Measurements from ENCODE around the gene PCYT2. TPM values are rescaled to one million over a fixed set of nuclear protein-coding genes. Genes with fewer than 3 reads are reported as not detected.
"Not testable (repeated sequence)": the region's sequence is repeated elsewhere in the genome, so short reads cannot be mapped to it uniquely, and the experiment has no call there.

Gene PCYT2
- polyA plus RNA-seq, 1 donor, result 33.8 TPM

DNA sequence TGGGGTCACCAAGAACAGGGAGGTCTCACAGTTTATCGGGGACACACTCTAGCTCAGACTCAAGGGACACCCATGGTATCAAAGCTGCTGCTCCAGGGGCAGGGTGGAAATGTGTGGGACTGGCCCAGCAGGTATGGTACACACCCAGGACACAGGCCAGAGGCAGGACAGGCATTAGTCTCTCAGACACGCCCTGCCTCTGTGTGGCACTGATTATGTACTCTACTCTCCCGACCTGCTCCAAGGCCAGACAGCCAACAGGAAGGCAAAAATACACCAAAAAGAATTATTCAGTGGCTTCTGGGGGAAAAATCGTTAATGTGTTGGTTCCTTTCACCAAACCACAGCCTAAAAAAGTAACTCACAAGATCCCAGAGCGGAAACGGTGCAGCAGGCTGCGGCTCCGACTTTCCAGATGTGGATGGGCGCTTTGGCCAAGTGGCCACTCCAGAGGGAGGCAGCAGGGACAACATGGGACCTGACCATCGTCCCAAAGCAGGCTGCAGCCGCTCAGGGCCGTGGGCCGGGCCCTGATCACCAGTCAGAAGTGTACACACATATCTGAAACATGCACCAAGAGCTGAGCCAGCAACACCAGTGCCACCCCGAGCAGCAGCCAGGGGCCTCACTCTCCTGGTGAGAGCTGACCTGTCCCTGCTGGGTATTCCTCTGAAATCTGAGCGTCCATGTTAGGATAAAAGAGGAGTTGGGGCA is 7.8 kb upstream of the PCYT2 start:
- Histone ChIP-seq H3K27me3 (ENCODE audit: control insufficient read depth, insufficient read depth, low read length) (no peaks in the 10 kb centered on the region), H3K4me1 (ENCODE audit: control insufficient read depth, insufficient read depth, low read length) (peaks cover 37% of the 10 kb centered on the region), H3K4me3 (ENCODE audit: low read length) (no peak overlapping the region), H3K36me3 (ENCODE audit: control insufficient read depth, insufficient read depth, low read length) (peaks cover 55% of the 10 kb centered on the region), H3K27ac (ENCODE audit: low read length) (peak overlapping the region; percentile 48), H3K9me3 (ENCODE audit: control insufficient read depth, low read depth, low read length) (peaks cover 6% of the 10 kb centered on the region)
- peak in 1 of 2 donors; percentile 50 for DNase-seq
- 100% methylated on average over 1 of the region's 15 CpGs for WGBS (ENCODE audit: insufficient coverage, low lambda C conversion rate)

DNA sequence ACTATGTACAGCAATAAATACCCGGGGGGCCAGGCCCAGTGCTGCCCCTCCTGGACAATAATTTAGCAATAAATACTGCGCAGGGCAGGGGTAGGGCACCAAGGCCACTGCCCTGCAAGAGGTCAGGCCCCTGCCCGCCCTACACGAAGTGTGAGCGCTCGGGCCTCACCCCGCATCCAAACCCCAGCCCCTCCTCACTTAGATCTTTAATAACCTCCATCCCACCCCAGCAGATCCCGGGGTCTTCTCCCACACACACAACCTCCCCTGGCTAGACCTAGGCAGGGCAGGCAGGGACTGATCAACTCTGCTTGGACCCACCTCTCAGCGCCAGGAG is 7.1 kb upstream of the PCYT2 start:
- Histone ChIP-seq H3K36me3 (ENCODE audit: control insufficient read depth, insufficient read depth, low read length) (peaks cover 62% of the 10 kb centered on the region), H3K4me1 (ENCODE audit: control insufficient read depth, insufficient read depth, low read length) (peaks cover 30% of the 10 kb centered on the region), H3K27ac (ENCODE audit: low read length) (peak overlapping the region; percentile 48)
- not testable (repeated sequence) for H3K4me3 ChIP-seq (ENCODE audit: low read length); H3K27me3 ChIP-seq (ENCODE audit: control insufficient read depth, insufficient read depth, low read length); H3K9me3 ChIP-seq (ENCODE audit: control insufficient read depth, low read depth, low read length); DNase-seq
- WGBS (ENCODE audit: insufficient coverage, low lambda C conversion rate), result no CpG with 5 or more reads among the region's 9 CpGs

DNA sequence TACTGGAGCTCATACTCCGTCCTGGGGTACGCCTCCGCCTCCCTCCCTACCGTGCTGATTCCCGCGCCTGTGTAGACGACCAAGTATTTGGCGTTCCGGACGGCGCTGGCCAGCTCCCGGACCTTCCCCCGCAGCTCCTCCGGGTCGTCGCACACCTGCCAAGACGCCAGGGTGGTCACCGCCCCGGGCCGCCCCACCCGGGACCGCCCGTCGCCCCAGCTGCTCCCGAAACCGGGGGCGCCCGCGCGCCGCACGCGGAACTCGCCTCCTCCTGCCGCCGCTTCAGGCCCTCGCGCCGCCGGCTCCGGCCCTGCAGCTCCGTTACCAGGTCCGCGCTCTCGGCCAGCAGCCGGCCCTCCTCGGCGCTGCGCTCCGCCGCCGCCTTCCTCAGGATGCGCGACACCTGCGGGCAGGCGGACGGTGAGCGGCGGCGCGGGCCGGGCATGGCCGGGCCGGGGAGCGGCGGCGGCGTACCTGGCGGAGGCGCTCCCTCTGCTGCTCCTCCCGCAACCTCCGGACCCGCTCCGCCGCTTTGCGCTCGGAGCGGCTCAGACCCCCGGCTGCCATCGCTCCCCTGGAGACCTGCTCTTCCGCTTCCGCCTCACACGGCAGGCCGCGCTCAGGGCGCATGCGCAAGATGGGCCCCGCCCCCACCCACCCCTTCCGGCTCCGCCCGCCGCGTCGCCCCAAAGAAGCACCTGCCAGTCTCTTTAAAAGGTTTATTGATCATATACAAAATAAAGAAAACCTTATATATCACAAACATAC is 6.5 kb upstream of the PCYT2 start, which contains the start of gene SIRT7:
TSS of gene SIRT7 (minus strand) at position 612 of the 768 bp plus-strand sequence. CDS start at position 567, 45 bp downstream.
- peak within 1 kb of the TSS; percentile 48 for H3K27ac ChIP-seq (ENCODE audit: low read length)
- DNase-seq, result peak; percentile 64 to 79
- peaks cover 6% of the 10 kb centered on the region for H3K9me3 ChIP-seq (ENCODE audit: control insufficient read depth, low read depth, low read length)
- peaks cover 26% of the 10 kb centered on the region for H3K4me1 ChIP-seq (ENCODE audit: control insufficient read depth, insufficient read depth, low read length)
- no CpG with 5 or more reads among the region's 94 CpGs for WGBS (ENCODE audit: insufficient coverage, low lambda C conversion rate)
- H3K36me3 ChIP-seq (ENCODE audit: control insufficient read depth, insufficient read depth, low read length), result peaks cover 66% of the 10 kb centered on the region
- peak within 1 kb of the TSS; percentile 62 for H3K4me3 ChIP-seq (ENCODE audit: low read length)
- H3K27me3 ChIP-seq (ENCODE audit: control insufficient read depth, insufficient read depth, low read length), result no peaks in the 10 kb centered on the region

DNA sequence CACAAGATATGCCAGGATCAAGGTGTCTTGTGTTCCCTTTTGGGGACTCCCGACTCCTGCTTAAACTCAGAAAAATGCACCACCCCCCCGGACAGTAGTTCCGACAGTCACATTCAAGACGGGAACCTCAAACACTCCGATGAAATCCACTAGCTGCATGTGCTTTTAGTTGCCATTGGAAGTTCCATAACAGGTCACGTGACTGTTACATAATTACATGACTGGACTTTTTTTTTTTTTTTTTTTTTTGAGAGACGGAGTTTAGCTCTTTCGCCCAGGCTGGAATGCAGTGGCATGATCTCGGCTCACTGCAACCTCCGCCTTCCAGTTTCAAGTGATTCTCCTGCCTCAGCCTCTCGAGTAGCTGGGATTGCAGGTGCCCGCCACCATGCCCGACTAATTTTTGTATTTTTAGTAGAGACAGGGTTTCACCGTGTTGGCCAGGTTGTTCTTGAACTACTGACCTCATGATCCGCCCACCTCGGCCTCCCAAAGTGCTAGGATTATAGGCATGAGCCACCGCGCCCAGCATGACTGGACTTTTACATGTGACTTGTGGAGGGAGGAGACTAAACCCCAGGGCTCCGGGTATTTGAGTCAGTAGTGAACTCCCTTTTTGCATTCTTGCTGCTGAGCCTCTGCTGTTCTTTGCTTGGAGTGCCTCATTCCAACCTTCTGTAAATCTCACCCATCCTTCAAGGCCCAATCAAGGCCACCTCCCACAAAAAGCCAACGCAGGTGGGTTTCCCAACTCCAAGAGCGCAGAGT is 5.2 kb upstream of the PCYT2 start:
- 100% methylated on average over 1 of the region's 21 CpGs for WGBS (ENCODE audit: insufficient coverage, low lambda C conversion rate)
- H3K4me1 ChIP-seq (ENCODE audit: control insufficient read depth, insufficient read depth, low read length), result peaks cover 28% of the 10 kb centered on the region

DNA sequence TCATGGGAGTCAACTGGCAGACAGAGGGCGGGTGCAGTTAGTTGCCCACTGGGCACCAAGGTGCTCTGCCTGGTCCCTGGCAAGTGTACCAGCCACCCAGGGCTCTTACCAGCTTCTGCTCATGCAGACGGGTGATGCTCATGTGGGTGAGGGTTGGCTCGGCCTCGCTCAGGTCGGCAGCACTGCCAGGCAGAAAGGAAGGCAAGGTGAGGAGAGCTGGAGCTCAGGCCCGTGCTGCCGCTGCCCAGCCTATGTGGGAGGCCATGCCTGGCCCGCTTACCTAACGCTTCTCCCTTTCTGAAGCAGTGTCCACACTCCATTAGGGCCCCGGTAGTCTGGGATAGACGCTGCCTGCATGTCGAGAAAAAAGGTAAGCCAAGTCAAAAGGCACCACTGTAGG is 4.1 kb upstream of the PCYT2 start:
- Histone ChIP-seq H3K36me3 (ENCODE audit: control insufficient read depth, insufficient read depth, low read length) (peaks cover 57% of the 10 kb centered on the region), H3K4me1 (ENCODE audit: control insufficient read depth, insufficient read depth, low read length) (peaks cover 29% of the 10 kb centered on the region), H3K27ac (ENCODE audit: low read length) (no peak overlapping the region), H3K27me3 (ENCODE audit: control insufficient read depth, insufficient read depth, low read length) (no peaks in the 10 kb centered on the region), H3K9me3 (ENCODE audit: control insufficient read depth, low read depth, low read length) (peaks cover 5% of the 10 kb centered on the region), H3K4me3 (ENCODE audit: low read length) (no peak overlapping the region)
- no CpG with 5 or more reads among the region's 12 CpGs for WGBS (ENCODE audit: insufficient coverage, low lambda C conversion rate)
- DNase-seq, result no peak

More for the DNA sequence above, 5.2 kb upstream of the PCYT2 start:
- Histone ChIP-seq H3K36me3 (ENCODE audit: control insufficient read depth, insufficient read depth, low read length) (peaks cover 68% of the 10 kb centered on the region), H3K4me3 (ENCODE audit: low read length) (peak overlapping the region; percentile 62), H3K27me3 (ENCODE audit: control insufficient read depth, insufficient read depth, low read length) (no peaks in the 10 kb centered on the region), H3K27ac (ENCODE audit: low read length) (peak overlapping the region; percentile 44), H3K9me3 (ENCODE audit: control insufficient read depth, low read depth, low read length) (peaks cover 5% of the 10 kb centered on the region)
- DNase-seq, result peak in 1 of 2 donors; percentile 61

DNA sequence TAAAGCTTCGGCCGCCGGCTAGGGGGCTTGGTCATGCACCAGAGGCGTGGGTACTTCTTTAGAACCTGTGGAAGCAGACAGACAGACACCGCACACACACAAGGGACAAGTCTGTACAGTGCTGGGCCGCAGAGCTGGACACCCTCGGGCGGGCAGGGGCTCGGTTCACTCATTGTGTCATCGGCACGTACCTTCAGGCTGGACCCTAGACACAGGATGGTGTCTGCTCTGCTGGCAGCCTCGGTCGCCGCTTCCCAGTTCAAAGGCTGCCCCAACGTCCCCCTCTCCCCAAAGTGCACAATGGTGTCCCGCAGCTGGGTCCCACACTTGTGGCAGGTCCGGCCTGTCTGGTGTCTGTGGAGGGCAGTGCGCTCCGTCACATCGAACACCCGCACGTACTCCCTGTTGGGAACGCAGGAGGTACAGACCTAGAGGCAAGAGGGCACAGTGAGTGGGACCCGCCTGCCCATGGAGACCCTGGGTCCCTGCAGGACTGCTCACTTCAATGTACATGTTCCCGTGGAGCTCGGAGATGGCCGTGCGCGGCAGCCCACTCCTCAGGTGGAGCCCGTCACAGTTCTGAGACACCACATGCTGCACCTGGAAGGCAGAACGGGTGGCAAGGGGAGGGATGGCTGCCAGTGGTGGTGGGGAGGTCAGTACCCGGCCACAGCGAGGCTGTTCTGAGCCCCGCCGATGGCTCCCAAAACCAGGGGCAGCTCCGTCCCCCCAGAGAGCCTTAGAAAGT is 3.1 kb upstream of the PCYT2 start:
- H3K9me3 ChIP-seq (ENCODE audit: control insufficient read depth, low read depth, low read length), result peaks cover 5% of the 10 kb centered on the region
- H3K27ac ChIP-seq (ENCODE audit: low read length), result no peak overlapping the region
- H3K4me3 ChIP-seq (ENCODE audit: low read length), result no peak overlapping the region
- no CpG with 5 or more reads among the region's 36 CpGs for WGBS (ENCODE audit: insufficient coverage, low lambda C conversion rate)
- peaks cover 49% of the 10 kb centered on the region for H3K36me3 ChIP-seq (ENCODE audit: control insufficient read depth, insufficient read depth, low read length)
- no peaks in the 10 kb centered on the region for H3K27me3 ChIP-seq (ENCODE audit: control insufficient read depth, insufficient read depth, low read length)
- peaks cover 38% of the 10 kb centered on the region for H3K4me1 ChIP-seq (ENCODE audit: control insufficient read depth, insufficient read depth, low read length)
- no peak for DNase-seq

DNA sequence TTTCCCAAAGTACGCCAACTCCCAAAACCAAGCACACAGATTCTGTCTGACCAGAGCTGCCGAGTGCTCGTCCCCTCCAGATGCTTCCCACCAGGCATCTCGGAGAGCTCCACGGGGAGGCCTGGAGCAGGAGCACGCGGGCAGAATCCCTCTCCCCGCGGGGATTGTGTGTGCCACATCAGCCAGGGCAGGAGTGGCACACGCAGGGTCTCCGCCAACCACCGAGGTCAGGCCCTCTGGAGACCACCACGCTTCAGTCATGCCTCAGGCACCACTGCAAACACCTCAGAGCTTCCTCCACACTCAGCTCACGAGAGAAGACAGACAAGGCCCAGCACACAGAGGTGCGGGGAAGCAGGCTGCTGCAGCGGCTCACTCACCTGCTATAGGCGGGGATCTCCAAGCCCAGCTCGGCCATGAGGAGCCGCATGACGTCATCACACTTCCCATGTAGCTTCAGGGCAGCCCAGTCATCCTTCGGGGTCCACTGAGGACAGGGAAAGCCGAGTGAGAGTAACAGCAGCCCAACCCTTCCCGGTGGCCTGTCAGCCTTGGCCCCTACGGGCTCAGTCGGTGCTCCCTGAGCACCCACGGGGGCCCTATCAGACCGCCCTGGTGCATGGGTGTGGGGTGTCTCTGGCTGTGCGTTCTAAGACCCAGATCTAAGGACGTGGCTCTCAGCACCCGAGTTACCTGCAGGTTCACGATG is 2.3 kb upstream of the PCYT2 start:
- H3K4me3 ChIP-seq (ENCODE audit: low read length), result no peak overlapping the region
- peaks cover 5% of the 10 kb centered on the region for H3K9me3 ChIP-seq (ENCODE audit: control insufficient read depth, low read depth, low read length)
- no peak overlapping the region for H3K27ac ChIP-seq (ENCODE audit: low read length)
- H3K4me1 ChIP-seq (ENCODE audit: control insufficient read depth, insufficient read depth, low read length), result peaks cover 31% of the 10 kb centered on the region
- no peaks in the 10 kb centered on the region for H3K27me3 ChIP-seq (ENCODE audit: control insufficient read depth, insufficient read depth, low read length)
- 80% methylated on average over 1 of the region's 31 CpGs for WGBS (ENCODE audit: insufficient coverage, low lambda C conversion rate)
- no peak for DNase-seq
- peaks cover 51% of the 10 kb centered on the region for H3K36me3 ChIP-seq (ENCODE audit: control insufficient read depth, insufficient read depth, low read length)

DNA sequence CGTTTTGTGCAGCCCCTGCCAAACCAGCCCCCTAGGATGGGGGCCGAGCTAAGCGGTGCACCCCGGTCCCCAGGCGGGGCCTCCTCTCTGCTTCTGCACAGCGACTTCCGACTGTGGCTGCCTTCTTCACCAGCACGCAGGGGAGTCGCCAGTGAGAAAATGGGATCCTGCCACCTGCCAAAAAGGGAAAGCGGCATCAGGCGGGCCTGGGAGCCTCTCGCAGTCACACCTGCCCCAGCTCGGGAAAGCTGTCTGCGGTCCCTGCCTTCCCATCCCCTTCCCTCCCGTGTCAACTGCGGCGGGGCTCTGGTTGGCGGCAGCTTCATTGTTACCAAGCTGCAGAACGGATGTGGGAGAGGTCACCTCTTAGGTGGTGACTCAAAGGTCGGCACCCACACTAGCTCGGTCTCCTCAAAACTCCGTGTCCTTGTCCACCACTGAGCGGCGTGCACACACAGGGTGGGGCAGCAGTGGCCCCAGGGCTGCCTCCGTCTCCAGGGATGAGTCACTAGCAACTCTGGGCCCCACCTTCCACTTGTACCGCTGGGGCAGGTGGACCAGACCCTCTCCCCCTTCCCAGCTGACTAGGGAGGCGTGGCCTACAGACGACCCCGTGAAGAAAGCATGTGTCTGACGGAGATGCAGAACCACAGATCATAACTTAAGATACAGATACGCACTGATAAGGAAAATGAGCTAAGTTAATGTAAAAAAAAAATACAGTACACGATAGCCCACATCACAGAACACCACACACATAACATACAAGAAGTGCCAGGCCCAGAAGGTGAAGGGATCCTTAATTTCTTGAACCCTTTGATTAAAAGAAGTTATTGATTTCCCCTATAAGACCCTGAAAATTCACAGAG is 1.5 kb upstream of the PCYT2 start:
- H3K27ac ChIP-seq (ENCODE audit: low read length), result no peak overlapping the region
- peaks cover 5% of the 10 kb centered on the region for H3K9me3 ChIP-seq (ENCODE audit: control insufficient read depth, low read depth, low read length)
- H3K4me1 ChIP-seq (ENCODE audit: control insufficient read depth, insufficient read depth, low read length), result peaks cover 26% of the 10 kb centered on the region

DNA sequence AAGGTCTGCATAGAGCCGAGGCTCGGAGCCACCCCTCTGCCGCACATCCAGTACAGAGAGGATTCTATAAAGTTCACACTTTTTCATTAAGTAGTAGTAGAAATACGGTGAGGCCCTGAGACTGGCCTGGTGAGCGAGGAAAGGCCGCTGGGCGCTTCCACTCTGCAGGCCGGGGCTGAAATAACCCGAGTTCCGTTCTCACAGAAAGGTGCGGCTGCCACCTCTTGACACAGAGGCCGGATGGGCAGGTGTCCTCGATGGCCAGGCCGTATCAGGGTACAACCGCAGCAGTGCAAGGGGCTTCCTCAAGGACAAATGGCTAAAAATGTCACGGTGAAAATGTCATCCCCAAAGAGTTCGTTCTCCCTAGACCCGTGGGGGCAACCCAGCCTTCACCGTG is 770 bp upstream of the PCYT2 start:
- Histone ChIP-seq H3K4me1 (ENCODE audit: control insufficient read depth, insufficient read depth, low read length) (peaks cover 24% of the 10 kb centered on the region), H3K9me3 (ENCODE audit: control insufficient read depth, low read depth, low read length) (peaks cover 5% of the 10 kb centered on the region), H3K27ac (ENCODE audit: low read length) (peak overlapping the region; percentile 21), H3K36me3 (ENCODE audit: control insufficient read depth, insufficient read depth, low read length) (peaks cover 67% of the 10 kb centered on the region), H3K4me3 (ENCODE audit: low read length) (peak overlapping the region; percentile 17), H3K27me3 (ENCODE audit: control insufficient read depth, insufficient read depth, low read length) (no peaks in the 10 kb centered on the region)
- DNase-seq, result no peak
- WGBS (ENCODE audit: insufficient coverage, low lambda C conversion rate), result no CpG with 5 or more reads among the region's 19 CpGs

More for the DNA sequence above, 1.5 kb upstream of the PCYT2 start:
- 100% methylated on average over 1 of the region's 32 CpGs for WGBS (ENCODE audit: insufficient coverage, low lambda C conversion rate)
- H3K36me3 ChIP-seq (ENCODE audit: control insufficient read depth, insufficient read depth, low read length), result peaks cover 60% of the 10 kb centered on the region
- DNase-seq, result no peak
- no peaks in the 10 kb centered on the region for H3K27me3 ChIP-seq (ENCODE audit: control insufficient read depth, insufficient read depth, low read length)
- H3K4me3 ChIP-seq (ENCODE audit: low read length), result no peak overlapping the region
